HG02981 (cell line): ENCODE measurements around the gene FPR3.
"Not testable (repeated sequence)": the region's sequence is repeated elsewhere in the genome, so short reads cannot be mapped to it uniquely, and the experiment has no call there.

ENCODE experiments used
- ATAC-seq: cut with Tn5 transposase; IDR thresholded peaks from one replicate; pipeline ENCODE4 v1.9.1; 2021; ENCODE audit warnings: mild to moderate bottlenecking, moderate library complexity; ENCODE audit not compliant: unreplicated experiment

FPR3 gene

GRCh38 chr19:51794885-51795490 is at the start of gene FPR3:
Gene FPR3 (plus strand): TSS chr19:51795157. CDS start chr19:51823749, 28,592 bp downstream.
- no peak for ATAC-seq

GRCh38 chr19:51746731-51747130 is 48.2 kb upstream of the FPR3 start:
- ATAC-seq, result no peak

GRCh38 chr19:51749979-51750378 is 45.0 kb upstream of the FPR3 start:
- no peak for ATAC-seq

GRCh38 chr19:51750400-51751094 is 44.4 kb upstream of the FPR3 start:
- ATAC-seq, result no peak

- ATAC-seq, result no peak
These were observed 43.3 kb upstream of the FPR3 start, which contains the start of gene FPR1 for GRCh38 chr19:51751655-51752054. Gene FPR1 (minus strand): TSS chr19:51751878. CDS start chr19:51746994, 4,884 bp downstream.

GRCh38 chr19:51754109-51754508 is 40.8 kb upstream of the FPR3 start:
- no peak for ATAC-seq

- no peak for ATAC-seq
These were observed 40.2 kb upstream of the FPR3 start for GRCh38 chr19:51754770-51755169.

GRCh38 chr19:51755571-51755970 is 39.4 kb upstream of the FPR3 start:
- no peak for ATAC-seq

- ATAC-seq, result no peak
These were observed 34.1 kb upstream of the FPR3 start, which contains the start of gene FPR2 for GRCh38 chr19:51760697-51761356. Gene FPR2 (plus strand): TSS chr19:51761180. CDS start chr19:51768659, 7,479 bp downstream.

GRCh38 chr19:51761696-51762095 is 33.3 kb upstream of the FPR3 start:
- no peak for ATAC-seq

GRCh38 chr19:51765086-51765485 is 29.9 kb upstream of the FPR3 start:
- no peak for ATAC-seq

- no peak for ATAC-seq
These were observed 28.5 kb upstream of the FPR3 start for GRCh38 chr19:51766461-51766860.

- ATAC-seq, result no peak
These were observed 23.4 kb upstream of the FPR3 start for GRCh38 chr19:51771376-51772130.

- no peak for ATAC-seq
These were observed 22.0 kb upstream of the FPR3 start for GRCh38 chr19:51772977-51773376.

- ATAC-seq, result not testable (repeated sequence)
These were observed 18.4 kb upstream of the FPR3 start for GRCh38 chr19:51776561-51776960.

GRCh38 chr19:51777570-51778462 is 17.1 kb upstream of the FPR3 start:
- no peak for ATAC-seq

GRCh38 chr19:51779181-51779580 is 15.8 kb upstream of the FPR3 start:
- no peak for ATAC-seq

- no peak for ATAC-seq
These were observed 15.3 kb upstream of the FPR3 start for GRCh38 chr19:51779703-51780102.

GRCh38 chr19:51780270-51780669 is 14.7 kb upstream of the FPR3 start:
- no peak for ATAC-seq

GRCh38 chr19:51781999-51782398 is 13.0 kb upstream of the FPR3 start:
- no peak for ATAC-seq
